Measurements from ENCODE around the gene SULT4A1.
A peak's percentile ranks its signal among the peaks of the same experiment; 100 is the strongest.

SULT4A1 gene

DNA sequence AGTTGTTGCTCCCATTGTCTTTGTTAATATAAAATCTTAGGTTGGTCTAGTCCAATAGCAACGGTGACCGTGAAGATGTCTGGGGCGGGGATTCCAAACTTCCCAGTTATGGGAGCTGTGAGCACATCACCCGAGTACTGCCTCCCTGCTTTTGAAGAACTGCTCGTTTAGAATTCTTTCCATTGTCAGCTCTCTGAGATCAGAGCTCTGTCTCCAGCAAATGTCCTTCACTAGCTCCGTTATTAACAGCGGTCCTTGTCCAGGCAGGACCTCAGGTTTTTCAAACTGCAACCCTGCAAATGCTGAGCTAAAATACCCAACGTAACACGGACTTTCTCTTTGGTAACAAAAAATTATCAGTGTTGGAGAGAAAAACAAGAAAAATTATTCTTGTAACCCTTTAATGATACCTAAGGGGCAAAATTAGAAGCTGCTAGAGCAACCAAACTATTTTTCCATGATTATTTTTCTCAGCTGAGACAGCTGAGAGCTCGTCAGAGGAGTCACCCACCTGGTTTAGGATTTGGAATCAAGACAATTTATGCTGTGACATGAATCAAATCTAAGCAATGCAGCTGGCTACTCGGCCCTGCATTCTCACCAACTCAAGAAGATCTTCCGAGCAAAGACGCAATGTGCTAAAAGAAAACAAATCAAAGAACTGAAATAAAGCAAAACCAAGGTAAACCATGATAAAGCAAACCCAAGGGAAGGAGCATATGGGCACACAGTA lies 35.1 kb downstream of the SULT4A1 start:
- no peak for FAIRE-seq

DNA sequence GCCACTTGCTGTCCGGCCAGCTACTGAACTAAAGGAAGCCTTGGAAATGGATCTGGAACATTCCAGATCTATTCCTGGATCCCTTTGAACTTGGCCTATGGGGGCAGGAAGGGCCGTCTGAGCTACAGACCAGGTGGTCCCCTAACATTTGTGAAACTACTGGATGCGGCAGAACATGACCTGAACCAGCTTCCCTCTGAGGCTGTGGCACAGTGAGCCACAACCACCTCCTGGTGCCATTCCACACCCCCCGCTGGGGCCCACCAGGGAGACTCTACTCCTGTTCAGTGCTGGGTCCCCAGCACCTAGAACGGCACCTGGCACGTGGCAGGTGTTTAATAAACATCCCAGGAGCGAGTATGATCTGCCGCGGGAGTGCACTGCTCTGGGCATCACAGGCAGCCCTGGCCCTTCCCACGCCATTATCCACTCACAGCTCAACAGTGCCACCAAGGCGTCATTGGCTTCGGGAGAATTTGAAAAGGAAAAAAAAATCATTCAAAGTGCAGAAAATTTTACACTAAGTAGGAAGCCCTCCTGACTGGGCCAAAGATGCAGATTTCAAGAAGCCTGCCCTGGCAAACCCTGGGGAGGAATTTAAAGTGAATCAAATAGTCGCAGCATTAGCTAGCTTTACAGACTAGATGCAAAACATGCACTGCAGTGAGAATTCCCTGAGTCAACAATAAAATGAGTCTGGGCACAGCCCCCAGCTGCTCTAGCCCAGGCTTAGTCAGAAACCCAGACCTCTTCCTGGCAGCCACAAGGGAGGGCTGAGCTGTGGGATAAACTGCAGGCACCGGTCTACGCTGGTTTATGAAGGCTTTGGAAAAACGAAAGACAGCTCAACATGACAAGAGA lies 35.9 kb downstream of the SULT4A1 start:
- peak; percentile 74 for FAIRE-seq

DNA sequence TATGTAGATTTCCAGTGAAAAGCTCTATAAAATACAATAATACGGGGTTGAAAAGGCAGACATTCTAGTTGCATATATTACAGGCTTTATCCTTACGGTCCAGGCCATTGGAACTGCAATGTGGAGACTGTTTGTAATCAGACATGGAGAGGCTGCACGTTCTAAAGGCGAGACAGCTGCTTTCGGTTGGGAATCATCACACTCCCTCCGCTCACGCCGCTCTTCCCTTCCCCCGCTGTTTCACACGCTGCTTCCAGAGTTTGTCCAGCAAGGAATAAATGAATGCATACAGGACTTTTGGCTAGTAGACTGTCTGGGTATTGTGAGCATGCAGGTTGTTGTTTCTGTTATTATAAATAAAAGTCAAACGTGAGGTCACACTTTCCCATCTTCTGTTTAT lies 36.7 kb downstream of the SULT4A1 start:
- FAIRE-seq = no peak

- FAIRE-seq = no peak
These were observed 37.4 kb downstream of the SULT4A1 start for GRCh38 chr22:43824724-43825420.

DNA sequence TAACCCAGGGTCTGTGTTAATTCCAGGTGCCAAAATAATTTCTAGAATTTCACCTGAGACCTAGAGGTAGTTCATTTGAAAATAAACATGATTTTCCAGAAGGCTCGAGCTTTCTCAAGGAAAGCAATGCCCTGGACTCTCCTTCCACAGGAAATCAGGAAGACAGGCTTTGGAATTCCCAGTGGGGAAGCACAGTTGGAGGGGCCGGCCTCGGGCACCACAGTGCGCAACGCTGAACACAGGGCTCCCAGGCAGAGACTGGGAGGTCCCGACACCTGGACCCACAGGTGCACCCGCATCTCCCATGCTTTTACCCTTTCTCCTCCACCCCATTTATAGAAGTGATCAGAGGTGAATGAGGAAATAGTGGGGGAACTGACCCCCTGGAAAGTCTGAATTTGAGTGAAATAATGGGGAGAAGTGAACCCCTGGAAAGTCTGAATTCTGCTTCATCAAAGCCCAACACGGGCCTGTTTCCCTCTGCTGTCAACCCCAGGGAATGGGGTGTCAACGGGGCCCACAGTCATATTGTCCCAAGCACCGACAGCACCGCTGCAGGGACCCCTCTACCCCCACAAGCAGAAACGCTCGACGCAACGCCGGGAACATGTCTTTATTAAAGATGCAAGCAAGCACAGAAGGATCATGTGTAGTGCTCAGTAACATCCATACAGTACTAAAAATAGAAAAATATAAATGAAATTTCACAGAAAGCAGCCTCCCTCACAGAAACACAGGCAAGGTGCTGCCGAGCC lies 38.2 kb downstream of the SULT4A1 start:
- FAIRE-seq = no peak

- FAIRE-seq = peak; percentile 91
These were observed 38.9 kb downstream of the SULT4A1 start for GRCh38 chr22:43823353-43823908.

DNA sequence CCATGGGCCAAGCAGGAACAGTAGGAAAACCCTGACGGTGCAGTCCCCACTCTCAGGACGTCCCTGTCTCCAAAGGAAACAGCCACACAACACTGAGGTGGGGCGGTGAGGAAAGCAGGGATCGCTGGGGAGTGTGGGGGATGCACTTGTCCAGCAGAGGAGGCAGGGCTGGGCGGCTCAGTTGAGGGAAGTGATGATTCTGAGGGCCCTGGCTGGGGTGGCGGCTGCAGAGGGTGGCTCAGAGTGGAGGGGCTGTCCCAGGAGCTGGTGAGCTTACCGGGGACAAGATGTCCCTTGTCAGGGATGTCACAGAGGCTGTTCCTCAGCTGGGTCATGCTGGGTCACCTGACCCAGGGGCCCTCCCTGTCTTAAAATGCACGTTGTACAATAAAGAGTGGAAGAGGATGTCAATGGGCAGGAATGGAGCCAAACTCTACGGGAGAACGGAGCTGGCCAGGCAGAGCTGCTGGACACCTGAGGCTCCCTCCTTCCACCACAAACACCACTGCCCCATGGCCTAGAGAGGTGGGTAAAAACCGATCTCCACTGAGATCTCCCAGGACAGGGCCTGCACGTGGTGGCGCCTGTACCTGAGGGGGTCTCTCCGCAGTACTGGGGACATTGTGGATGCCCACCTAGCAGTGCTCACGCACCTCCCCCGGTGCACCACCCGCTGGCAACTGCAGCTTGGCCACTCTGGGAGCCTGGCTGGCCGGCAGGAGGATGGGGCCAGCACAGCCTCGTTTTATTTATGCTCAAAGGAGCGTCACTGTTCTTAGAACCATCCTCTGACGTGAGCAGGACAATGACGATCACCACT lies 40.5 kb downstream of the SULT4A1 start:
- no peak for FAIRE-seq

DNA sequence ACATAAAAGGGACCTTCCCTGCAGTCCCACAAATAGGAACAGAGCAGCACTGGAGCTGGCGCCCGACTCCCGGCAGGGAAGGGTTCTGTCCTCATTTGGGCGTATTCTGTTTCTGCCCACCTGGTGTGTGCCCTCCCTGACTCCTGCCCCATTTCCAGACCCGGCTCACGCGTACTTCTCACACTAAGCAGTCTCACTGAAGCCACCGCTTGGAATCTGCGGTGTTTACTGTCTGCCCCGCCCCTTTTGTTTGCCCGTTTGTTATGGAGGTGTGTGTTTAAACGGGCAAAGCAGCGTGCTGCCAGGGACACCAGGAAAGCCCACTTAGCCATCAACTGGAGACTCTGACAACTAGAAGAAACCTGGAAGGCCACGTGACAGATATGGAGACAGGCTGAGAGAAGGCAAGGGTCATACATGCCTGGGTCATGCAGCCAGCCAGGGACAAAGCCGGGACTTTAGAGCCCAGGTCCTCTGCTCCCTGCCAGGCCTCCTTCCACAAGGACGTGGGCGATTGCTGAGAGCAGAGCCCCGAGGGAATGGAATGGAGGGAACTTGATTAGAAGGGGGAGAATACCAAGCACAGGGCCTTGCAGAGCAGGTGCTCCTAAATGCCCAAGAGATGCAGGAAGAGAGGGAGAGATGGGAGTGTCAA lies 41.5 kb downstream of the SULT4A1 start:
- FAIRE-seq = no peak

DNA sequence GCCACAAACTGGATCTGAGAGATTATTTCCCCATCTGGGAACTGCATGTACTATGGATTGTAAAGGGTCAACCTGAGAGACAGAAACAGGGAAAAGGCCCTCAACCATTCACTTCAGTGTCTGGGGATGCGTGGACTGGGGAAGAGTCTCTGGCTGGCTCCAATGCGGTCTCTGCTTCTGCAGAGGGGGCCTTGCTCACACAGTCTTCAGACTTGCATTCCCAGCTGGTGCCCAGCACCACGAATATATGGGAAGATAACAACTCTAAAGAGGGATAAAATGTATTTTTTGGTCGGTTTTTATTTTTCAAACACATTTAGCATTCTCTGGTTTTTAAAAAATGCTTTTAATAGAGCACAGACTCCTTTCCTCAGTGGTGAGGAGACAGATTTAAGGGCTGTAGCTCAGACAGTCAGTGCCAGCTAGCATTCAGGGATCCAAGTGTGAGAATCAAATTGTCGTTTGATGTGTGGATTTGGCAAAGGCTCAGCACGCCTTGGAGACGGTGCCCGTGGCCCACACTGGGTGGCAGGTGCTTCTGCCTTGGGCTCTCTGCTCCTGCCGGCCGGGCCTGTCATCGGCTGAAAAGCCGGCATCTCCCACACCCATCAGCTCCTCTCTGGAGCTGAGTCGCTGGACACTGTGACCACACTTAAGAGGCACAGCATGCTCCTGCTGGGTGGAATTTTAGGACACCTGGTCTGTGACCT lies 42.2 kb downstream of the SULT4A1 start:
- no peak for FAIRE-seq

DNA sequence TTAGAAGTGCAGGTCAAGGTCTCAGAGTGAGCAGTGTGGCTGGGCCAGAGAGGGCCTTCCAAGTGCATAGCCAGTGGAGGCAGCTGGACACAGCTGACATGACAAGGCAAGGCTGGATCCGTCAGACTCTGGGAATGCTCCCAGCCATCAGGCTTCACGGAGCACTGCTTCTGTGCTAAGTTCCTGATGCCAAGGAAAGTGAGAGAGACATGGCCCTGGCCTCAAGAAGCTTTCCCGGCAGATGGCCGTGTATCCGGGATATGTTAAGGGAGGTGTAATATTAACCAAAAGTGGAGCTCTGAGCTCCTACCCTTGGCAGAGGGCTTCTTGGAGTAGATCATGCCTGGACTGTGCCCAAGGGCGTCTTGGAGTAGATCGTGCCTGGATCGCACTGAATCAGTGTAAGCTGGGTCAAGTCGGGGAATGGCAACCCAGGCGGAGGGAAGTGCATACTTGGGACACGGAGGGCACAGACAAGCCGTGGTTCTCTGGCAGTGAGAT lies 42.8 kb downstream of the SULT4A1 start:
- FAIRE-seq = no peak

GRCh38 chr22:43818981-43819380 lies 43.3 kb downstream of the SULT4A1 start:
- no peak for FAIRE-seq

DNA sequence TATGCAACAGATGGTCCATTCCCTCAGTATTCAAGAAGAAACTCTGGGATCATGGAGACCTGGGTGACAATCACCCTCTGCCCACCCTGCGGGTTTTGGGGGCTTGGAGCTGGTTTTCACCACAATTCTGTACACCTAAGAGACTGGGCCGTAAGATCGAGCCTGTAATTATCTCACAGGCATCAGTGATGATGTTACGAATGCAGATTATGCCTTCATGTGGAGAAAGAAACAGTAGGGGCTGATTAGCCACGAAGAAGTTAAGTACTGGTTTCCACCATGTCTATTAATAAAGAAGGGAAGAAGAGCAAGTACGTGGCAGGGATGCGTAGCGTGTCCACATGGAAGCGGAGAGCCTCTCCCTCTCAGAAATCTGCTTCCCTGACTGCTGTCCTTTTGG lies 44.9 kb downstream of the SULT4A1 start:
- FAIRE-seq = no peak

GRCh38 chr22:43814264-43814663 lies 48.0 kb downstream of the SULT4A1 start:
- no peak for FAIRE-seq

DNA sequence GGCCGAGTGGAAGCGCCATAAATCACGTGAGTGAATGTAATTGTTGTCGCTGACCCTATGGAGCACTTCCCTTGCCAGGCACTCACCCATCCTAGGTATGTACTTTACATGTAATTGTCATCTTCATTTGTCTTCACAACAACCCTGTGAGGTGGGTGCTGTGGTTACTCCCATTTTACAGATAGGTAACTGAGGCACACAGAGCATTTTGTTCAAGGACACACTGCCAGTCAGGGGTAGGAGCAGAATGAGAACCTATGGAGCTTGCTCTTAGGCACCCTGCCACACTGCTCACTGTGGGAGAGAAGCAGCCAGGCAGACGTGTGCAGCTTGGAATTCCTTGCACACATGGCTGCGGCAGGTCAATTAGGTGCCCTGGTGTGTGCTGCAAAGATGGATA lies 49.4 kb downstream of the SULT4A1 start:
- FAIRE-seq = no peak

DNA sequence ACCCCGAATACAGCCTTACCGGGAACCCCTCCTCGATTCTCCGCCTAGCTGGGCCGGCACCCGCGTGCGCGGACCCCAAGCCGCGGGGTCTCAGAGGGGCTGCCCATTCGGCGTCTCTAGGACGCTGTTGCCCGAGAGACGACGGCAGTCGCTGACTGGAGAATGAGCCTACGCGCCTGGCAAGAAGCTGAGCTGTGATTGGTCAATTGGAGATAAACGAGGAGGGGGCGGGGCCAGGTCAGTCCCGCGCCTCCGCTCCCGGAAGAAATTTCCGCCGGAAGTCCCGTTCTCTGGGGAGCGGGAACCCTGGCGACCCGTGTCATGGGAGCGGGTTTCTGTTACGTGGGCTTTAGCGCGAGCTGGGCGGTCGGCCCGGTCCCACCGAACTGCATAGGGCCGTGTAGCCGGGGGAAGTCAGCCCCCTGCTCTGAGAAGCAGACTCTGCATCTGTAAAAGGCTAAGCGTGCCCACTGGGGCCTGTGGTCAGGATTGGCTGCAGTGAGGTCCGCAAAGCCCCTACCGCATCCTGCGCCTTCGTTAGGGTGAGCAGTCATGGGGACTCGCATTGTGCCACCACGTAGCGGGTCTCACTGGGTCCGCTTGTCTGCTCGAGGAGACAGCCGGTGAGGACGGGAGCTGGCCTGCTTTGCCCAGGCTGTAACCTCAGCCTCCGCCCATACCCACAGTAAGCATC lies 50.0 kb downstream of the SULT4A1 start, which contains the start of gene EFCAB6:
TSS of gene EFCAB6 (minus strand) at position 157 of the 694 bp plus-strand sequence. CDS start 29,987 bp downstream, outside the sequence.
- peak; percentile 81 for FAIRE-seq

- FAIRE-seq = no peak
These were observed 50.5 kb downstream of the SULT4A1 start for GRCh38 chr22:43811777-43812148.

- no peak for FAIRE-seq
These were observed 59.3 kb downstream of the SULT4A1 start for GRCh38 chr22:43802897-43803495.

GRCh38 chr22:43800970-43801369 lies 61.3 kb downstream of the SULT4A1 start:
- peak; percentile 87 for FAIRE-seq

- FAIRE-seq = no peak
These were observed 63.8 kb downstream of the SULT4A1 start for GRCh38 chr22:43798492-43798891.
